Right kidney (tissue), 1 donor: ENCODE results near the gene NFIC.
"Not testable (repeated sequence)": the region's sequence is repeated elsewhere in the genome, so short reads cannot be mapped to it uniquely, and the experiment has no call there.

Experiments
- DNase-seq: peaks from one replicate; pipeline ENCODE4 v3.0.0-alpha.2; 2016

The NFIC gene

DNA sequence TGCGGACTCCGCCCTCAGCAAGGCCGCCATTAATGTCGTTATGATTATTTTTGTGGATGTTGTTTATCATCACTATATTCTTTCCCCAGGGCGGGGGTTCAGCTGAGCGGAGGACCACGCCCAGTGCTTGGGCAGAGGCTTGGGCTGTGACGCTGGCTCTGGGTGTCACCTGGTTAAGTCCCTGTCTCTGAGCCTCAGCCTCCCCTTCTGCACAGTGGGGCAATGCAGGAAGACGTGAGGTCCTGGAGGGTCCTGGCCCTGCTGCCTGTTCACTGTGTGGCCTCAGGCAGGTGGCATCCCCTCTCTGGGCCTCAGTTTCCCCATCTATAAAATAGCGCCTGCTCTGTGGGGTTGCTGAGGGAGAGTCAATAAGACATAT lies 32.5 kb downstream of the NFIC start:
- DNase-seq = no peak

DNA sequence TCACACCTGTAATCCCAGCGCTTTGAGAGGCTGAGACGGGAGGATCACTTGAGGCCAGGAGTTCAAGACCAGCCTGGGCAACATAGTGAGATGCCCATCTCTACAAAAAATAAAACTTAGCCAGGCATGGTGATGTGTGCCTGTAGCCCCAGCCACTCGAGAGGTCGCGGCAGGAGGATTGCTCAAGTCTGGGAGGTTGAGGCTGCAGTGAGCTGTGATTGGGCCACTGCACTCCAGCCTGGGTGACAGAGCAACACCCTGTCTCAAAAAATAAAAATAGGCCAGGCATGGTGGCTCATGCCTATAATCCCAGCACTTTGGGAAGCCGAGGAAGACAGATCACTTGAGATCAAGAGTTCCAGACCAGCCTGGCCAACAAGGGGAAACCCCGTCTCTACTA lies 32.9 kb downstream of the NFIC start:
- not testable (repeated sequence) for DNase-seq

DNA sequence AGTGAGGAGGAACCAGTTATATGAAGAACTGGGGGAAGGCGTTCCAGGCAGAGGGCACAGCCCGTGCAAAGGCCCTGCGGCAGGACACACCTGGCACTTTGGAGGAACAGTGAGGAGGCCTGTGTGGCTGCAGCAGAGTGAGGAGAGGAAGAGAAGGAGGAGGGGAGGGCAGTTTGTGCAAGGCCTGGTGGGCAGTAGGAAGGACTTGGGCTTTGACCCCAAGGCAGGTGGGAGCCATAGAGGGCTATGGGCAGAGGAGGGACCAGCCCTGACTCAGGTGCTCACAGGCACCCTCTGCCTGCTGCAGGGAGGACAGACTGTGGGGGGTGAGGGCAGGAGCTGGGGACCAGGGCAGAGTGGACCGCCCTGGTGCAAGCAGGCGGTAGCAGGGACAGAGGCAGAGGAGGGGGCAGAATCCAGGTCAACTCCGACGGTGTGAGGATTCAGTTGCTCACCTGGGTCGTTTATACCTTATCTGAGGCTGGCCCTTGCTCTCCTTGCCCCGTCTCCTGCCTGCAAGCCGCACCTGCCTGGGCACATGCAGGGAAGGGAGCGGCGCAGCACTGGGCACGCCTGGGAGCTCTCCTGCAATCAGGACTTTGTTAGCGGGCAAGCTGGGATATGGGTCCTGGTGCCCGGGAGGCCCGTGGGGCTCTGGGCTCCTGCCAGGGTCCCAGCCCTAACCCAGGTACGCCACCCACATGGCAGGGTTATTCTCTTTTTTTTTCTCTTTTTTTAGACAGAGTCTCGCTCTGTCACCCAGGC lies 34.8 kb downstream of the NFIC start:
- no peak for DNase-seq

DNA sequence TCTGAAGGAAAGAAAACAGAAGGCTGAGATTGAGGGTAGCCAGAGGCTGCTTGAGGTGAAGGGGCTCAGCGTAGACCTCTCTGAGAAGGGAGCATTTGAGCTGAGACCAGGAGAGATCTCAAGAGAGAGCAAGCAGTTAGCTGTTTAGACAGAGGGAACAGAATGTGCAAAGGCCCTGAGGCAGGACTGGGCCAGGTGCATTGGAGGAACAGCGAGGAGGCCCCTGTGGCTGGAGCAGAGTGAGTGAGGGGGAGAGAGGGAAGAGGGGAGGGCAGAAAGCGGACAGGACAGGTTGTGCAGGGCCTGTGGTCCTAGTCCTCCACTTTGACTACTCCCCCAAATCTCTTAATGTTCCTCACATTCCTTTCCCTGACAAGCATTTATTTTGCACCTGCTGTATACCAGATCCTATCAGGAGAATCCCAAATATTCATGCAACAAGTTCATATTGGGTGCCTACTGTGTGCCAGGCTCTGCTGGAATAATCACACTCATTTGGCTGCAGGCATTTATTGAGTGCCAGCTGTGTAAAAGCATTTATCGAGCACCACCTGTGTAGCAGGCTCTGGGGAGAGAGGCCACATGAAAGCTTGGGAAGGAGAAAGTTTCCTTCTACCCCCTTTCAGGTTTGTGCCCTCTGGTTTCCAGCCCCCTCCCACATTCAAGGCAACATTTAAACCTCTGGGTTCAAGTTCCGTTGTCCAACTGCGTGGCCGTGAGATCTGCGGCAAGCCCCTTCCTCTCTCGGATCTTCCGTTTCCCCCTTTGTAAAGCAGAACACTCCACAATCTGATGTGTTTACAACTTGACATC lies 36.5 kb downstream of the NFIC start:
- DNase-seq = no peak

DNA sequence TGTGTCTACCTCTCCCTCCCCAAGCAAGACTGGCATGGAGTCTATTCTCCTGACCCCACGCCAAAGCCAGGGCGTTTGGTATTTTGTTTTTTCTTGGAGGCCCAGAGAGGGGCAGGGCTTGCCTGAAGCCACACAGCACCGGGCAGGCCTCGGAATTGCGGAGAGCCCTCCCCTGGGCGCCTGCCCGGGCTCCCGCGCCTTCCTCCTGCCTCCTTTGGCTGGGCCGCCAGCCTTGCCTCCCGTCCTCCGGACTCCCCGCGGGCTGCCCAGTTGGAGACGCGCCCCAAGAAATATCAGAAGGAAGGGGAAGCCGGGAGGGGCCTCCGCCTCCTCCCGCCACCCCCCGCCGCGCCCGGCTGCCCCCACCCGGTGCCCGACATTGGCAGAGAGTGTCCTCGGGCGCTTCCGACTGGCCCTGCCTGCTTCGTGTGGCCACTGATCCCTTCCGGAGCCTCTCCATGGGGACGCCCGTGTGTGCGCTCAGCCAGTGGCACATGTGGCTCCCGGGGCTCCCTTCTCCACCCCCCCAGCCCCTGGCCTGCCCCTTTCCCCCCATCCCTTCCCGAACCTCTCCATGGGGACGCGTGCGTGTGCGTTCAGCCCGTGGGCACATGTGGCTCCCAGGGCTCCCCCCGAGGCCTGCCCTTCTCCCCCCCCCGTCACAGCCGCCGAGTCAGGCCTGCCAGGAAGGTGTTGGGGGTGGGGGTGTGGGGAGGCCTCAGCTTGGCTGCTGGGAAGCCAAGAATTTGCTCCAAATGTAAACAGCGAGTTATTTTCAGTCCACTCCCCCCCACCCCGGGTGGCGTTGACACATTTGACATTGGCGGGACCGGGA lies 37.3 kb downstream of the NFIC start:
- DNase-seq = peak; percentile 50

DNA sequence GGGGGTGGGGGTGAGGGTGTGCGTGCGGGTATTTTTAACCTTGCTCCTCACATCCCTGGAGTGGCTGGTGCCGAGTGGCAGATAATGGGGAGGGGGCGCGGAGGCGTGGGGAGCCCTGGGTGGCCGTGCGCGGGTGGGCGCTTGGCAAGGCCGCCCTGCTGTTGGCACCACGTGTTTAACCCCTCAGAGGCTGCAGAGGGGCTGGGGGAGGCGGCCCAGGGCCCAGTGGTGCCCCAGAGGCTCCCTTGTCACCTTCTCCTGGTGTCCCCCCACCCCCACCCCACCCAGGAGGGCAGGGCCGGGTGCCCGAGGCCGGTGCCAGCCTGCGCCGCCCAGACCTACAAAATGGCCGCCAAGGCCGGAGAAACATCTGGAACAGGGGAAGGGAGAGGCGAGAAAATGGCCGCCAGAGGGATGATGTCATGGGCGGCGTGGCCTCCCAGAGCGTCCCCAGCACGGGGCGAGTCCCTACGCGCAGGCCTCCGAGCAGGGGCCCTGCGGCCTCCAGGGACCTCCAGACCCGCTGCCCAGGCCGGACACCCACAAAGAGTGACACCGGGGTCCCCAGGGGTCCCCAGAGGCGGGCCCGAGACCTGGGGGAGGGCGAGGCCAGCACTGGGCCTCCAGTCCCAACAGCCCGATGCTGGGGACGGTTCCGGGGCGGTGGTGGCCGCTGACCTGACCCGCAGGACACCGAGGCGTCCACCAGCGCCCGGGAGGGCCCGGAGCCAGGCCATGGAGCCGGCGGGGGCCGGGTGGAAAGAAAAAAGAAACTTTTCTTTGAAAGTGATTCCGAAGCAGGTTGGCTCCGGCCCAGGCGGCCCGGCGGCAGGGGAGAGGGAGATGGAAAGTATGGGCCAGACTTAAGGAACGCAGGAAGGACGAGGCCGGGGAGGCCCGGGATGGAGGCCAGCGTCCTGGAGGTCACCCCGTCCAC lies 38.2 kb downstream of the NFIC start:
- peak; percentile 81 for DNase-seq

DNA sequence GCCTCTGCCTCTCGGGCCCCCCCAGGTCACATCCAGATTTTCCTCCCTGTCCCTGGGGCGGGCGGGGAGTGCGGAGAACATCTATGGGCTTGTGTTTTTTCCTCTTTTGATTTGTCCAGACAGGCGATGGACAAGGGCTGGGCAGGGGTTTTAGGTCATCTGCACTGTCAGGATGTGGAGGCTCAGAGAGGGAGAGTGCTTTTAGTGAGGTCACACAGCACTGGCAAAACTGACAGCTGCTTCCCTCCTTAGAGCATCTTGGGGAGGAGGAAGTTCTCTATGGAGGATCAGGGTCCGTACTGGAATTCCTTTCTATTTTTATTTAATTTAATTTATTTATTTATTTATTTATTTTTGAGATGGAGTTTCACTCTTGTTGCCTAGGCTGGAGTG lies 38.9 kb downstream of the NFIC start:
- no peak for DNase-seq

DNA sequence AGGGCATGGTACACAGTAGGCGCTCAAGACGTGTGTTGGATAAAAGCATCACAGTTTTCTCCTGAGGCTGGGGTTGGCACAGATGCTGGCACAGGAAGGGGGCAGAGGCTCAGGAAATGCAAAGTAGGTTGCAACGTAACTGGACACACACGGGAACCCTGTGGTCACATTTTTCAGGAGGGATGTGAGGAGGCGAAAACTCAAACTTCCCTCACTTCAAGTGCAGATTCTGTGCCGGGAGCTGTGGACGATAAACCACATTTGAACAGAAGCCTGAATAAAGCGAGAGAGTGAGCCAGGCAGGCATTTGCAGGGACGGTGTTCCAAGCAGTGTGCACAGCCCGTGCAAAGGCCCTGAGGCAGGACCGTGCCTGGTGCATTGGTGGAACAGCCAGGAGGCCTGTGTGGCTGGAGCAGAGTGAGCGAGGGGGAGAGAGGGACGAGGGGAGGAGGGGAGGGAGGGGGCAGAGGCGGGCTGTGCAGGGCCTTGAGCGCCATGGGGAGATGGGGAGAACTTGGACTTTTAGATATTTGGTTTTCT lies 40.3 kb downstream of the NFIC start:
- DNase-seq = no peak

DNA sequence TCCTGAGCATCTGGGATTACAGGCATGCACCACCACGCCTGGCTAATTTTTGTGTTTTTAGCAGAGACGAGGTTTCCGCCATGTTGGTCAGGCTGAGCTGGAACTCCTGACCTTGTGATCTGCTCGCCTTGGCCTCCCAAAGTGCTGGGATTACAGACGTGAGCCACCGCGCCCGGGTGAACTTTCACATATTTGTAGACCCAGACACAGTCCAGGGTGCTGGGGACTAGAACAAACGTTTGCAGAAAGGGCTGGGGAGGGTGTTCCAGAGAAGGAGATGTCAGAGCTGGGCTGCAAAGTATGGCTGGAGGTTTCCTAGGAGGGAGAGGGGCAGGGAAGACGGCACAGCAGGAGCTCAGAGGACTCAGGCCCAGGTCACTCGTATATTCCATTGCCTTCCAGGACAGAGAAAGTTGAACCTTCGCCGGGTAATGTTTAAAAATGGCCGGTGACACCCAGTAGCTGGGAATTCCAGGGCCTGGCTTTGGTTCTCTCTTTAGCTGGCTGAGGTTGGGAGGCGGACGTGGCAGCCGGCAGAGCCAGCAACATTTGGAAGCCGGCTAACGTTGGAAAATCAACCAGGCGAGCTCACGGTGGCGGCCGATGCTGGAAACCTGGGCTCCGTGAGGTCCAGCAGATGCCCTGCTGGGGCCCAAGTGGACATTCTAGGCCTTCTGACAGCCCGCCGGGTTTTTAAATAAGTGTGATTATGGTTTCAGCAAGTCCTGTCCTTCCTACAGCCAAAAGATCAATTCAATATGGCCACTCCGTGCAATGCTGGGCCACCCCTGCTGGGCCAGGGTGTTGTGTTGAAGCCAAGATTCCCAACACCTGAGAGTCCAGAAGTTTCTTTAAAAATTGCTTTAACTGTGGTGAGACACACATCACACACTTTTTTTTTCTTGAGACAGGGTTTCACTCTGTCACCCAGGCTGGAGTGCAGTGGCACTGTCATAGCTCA lies 41.5 kb downstream of the NFIC start:
- peak; percentile 31 for DNase-seq

DNA sequence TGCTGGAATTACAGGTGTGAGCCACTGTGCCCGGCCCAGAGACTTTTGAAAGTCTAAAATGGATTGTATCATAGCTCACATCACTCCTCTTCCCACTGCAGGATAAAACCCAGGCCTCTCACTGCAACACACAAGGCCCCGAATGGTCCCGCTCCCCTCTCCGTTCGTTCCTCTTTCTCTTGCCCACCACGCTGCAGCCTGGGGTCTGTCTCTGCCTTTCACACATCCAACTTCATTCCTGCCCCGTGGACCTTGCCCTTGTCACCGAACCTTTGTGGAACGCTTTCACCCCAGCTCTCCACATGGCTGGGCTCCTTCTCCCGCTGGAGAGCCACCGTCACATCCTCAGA lies 42.6 kb downstream of the NFIC start:
- no peak for DNase-seq

DNA sequence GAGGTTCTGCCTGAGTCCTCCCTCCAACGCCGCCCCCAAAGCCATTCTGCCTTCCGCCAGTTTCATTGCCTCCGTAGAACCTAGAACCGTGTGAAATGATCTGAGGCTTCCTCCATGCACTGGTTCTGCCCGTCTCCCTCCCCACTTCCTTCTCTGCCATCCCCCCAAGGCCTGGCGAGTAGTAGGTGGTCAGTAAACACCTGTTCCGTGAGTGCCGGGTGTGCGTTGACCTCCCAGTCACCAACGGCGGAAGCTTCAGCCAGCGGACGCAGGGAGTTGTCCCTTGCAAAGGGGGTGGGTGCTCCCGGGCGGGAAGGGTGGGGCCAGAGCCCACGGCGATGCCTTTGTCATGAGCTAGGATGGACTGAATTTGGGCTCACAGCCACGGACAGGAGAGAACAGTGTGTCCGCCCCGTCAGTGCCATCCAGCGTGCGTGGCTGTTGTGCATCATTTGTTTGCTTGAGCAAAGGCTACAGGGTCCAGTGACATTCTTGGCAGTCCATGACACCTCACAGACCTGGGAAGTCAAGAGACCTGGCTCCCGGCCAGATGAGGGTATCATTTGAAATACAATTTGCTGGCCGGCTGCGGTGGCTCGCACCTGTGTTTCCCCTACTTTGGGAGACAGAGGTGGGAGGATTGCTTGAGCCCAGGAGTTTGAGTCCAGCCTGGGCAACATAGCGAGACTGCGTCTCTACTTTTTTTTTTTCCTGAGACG lies 43.1 kb downstream of the NFIC start:
- DNase-seq = no peak

DNA sequence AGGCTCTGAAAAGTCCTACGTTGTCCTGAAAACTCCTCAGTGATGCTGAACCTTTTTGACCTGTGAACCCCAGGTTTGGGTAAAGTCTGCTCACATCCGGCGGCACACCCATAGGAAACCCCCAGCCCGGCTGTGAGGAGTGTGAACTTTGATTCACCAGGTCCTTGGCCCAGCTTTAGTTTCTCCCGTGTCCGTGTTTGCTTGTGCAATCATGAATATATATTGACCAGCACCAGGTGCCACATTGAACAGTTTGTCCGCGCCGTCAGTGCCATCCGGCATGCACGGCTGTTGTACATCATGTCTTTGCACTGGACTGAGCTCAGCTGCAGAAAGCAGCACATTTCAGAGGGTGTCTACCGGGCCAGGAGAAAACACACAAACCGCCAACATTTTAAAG lies 45.3 kb downstream of the NFIC start:
- DNase-seq = no peak

DNA sequence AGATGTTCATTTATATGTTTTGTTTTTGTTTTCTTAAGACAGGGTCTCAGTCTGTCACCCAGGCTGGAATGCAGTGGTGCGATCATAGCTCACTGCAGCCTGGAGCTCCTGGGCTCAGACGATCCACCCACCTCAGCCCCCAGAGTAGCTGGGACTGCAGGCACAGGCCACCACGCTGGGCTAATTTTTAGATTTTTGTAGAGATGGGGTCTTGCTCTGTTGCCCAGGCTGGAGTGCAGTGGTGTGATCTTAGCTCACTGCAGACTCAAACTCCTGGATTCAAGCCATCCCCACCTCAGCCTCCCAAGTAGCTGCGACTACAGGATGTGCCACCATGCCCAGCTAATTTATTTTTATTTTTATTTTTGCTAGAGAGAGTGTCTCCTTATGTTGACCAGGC lies 45.7 kb downstream of the NFIC start:
- no peak for DNase-seq

DNA sequence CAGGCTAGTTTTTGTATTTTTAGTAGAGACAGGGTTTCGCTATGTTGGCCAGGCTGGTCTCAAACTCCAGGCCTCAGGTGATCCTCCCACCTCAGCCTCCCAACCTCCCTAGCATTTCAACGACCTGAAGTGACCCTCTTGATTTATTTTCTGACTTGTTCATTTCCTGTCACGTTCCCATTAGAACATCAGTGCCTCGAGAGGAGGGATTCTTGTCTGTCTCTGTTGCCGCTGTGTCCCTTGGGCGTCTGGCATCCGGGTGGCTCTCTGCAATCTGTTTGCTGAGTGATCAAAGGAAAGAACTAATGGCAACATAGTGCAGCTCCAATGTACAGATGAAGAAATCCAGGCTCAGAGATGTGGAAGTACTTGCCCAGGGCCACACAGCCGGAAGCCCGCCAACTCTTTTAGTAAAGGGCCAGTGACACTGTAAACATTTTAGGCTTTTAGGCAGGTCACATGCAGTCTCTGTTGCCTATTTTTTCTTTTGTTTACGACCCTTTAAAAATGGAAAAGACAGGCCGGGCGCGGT lies 47.5 kb downstream of the NFIC start:
- DNase-seq = no peak

DNA sequence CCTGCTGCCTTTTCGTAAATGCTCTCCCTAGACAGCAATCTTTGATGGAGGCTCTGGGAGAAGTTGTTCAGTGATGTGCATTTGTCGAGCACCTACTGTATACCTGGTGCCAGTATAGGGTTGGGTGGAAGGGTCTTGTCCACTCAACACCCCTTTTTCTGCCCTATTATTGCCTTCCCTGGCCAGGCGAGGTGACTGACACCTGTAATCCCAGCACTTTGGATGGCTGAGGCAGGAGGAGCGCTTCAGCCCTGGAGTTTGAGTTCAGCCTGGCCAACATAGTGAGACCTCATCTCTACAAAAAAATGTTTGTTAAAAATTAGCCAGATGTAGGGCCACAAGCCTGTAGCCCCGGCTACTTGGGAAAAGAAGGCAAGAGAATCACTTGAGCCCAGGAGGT lies 49.3 kb downstream of the NFIC start:
- no peak for DNase-seq

DNA sequence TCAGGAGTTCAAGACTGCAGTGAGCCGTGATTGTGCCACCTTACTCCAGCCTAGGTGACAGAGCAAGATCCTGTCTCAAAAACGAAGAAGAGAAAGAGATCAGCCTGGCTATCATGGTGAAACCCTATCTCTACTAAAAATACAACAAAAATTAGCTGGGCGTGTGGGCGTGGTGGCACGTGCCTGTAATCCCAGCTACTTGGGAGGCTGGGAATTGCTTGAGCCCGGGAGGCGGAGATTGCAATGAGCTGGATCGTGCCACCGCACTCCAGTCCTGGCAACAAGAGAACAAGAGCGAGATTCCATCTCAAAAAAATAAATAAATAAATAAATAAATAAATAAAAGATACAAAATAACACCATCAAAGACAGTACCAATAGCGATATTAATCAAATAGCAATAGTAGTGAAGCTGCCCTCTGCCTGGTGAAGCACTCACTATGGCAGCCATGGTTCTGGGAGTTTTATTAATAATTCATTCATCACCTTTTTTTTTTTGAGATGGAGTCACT lies 53.9 kb downstream of the NFIC start:
- DNase-seq = no peak

DNA sequence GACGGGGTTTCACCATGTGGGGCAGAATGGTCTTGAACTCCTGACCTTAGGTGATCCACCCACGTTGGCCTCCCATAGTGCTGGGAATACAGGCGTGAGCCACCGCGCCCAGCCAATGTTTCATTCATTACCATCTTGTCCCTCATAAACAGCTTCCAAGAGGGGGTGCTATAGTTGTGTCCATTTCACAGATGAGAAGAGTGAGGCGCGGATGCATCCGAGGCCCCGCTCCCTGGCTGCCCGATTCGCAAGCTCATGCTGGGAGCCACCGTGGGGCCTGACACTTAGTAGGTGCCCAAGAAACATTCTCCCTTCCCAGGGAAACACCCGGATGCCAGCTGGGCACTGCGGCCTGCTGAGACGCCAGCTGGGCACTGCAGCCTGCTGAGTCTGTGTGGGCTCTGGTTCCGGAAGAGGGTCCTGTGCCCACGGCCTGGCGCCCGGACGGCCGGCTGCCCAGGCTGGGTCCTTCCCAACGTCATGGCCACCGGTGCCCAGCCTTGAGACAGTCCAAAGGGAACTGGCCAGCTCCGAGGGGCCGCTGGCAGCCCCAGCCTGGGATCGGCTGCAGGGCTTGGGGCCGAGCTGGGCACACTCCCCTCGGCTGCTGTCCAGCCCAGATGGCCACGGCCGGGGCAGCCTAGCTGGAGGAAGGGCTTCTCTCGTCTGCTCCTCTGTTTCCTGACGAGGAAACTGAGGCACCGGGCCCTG lies 54.7 kb downstream of the NFIC start:
- no peak for DNase-seq

DNA sequence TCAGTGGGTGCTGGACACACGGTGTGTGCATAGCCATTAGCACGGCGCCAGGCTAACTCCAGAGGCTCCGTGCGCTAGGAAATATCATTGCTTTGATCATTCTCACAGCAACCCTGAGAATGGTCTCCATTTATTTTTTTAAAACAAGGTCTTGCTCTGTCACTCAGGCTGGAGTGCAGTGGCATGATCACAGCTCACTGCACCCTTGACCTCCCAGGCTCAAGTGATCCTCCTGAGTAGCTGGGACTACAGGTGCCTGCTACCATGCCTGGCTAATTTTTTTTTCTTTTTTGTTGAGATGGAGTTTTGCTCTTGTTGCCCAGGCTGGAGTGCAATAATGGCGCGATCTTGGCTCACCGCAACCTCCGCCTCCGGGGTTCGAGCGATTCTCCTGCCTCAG lies 55.3 kb downstream of the NFIC start:
- not testable (repeated sequence) for DNase-seq
